ENCODE results near the gene IQSEC3.

GRCh38 chr12:224330-224729 is 157.8 kb downstream of the IQSEC3 start:
- TF ChIP-seq CTCF (conservative IDR thresholded peaks at IDR 0.05; ENCODE audit: low read length) (no peak), EZH2phosphoT487 (IDR thresholded peaks at IDR 0.05; ENCODE audit: borderline replicate concordance) (no peak)

Data from Loucy (cell line).